SK-N-SH treated with all-trans-retinoic acid at 6 μM for 48 hours (cell line): Measurements from ENCODE around the gene DIP2A.

Experiments
- ATAC-seq: fragments of 200-7000 bp; cut with Tn5 transposase; 3 replicates; pipeline ENCODE4 v1.9.1; 2020; ENCODE audit warnings: mild to moderate bottlenecking, moderate library complexity
- ARNTL ChIP-seq: fragments of 450-650 bp; formaldehyde crosslinking; IDR thresholded peaks from 2 replicates; pipeline ENCODE4 v1.5.0; 2020; ENCODE audit warnings: low read depth, mild to moderate bottlenecking, moderate library complexity, borderline replicate concordance
- BACH2 ChIP-seq: fragments of 250-450 bp; sonication (Bioruptor Pico); IDR thresholded peaks from 2 replicates; pipeline ENCODE4 v1.9.0; 2021; ENCODE audit warnings: mild to moderate bottlenecking, borderline replicate concordance
- CREB5 ChIP-seq: fragments of 250-450 bp; sonication (Bioruptor Pico); IDR thresholded peaks from 2 replicates; pipeline ENCODE4 v1.5.1; 2020; ENCODE audit warnings: low read depth, mild to moderate bottlenecking, moderate library complexity
- CSDC2 ChIP-seq: fragments of 250-450 bp; sonication (Bioruptor Pico); IDR thresholded peaks from 2 replicates; pipeline ENCODE4 v1.5.0; 2020; ENCODE audit warnings: mild to moderate bottlenecking, moderate library complexity
- ESRRG ChIP-seq: fragments of 250-450 bp; sonication (Bioruptor Pico); IDR thresholded peaks from 2 replicates; pipeline ENCODE4 v1.6.1; 2021; ENCODE audit warnings: mild to moderate bottlenecking
- GLIS3 ChIP-seq: fragments of 250-450 bp; sonication (Bioruptor Pico); IDR thresholded peaks from 2 replicates; pipeline ENCODE4 v1.5.0; 2020; ENCODE audit warnings: mild to moderate bottlenecking, moderate library complexity
- ISL1 ChIP-seq: fragments of 250-450 bp; sonication (Bioruptor Pico); IDR thresholded peaks from 2 replicates; pipeline ENCODE4 v2.1.2; 2022; ENCODE audit warnings: mild to moderate bottlenecking, moderate library complexity
- OSR1 ChIP-seq: fragments of 250-450 bp; sonication (Bioruptor Pico); IDR thresholded peaks from 2 replicates; pipeline ENCODE4 v1.8.0; 2022; ENCODE audit warnings: moderate library complexity, mild to moderate bottlenecking, inconsistent platforms
- PATZ1 ChIP-seq: fragments of 250-450 bp; sonication (Bioruptor Pico); IDR thresholded peaks from 2 replicates; pipeline ENCODE4 v1.8.0; 2020; ENCODE audit warnings: mild to moderate bottlenecking, moderate library complexity, borderline replicate concordance
- PPARA ChIP-seq: fragments of 250-450 bp; sonication (Bioruptor Pico); IDR thresholded peaks from 2 replicates; pipeline ENCODE4 v1.5.0; 2020; ENCODE audit warnings: mild to moderate bottlenecking, borderline replicate concordance
- RARB ChIP-seq: fragments of 250-450 bp; sonication (Bioruptor Pico); IDR thresholded peaks from 2 replicates; pipeline ENCODE4 v1.8.0; 2021; ENCODE audit warnings: mild to moderate bottlenecking, moderate library complexity
- TCF4 ChIP-seq: fragments of 250-450 bp; sonication (Bioruptor Pico); IDR thresholded peaks from 2 replicates; pipeline ENCODE4 v1.8.0; 2021; ENCODE audit warnings: mild to moderate bottlenecking, moderate library complexity, borderline replicate concordance
- TOX ChIP-seq: fragments of 250-450 bp; sonication (Bioruptor Pico); IDR thresholded peaks from 2 replicates; pipeline ENCODE4 v1.8.0; 2021; ENCODE audit warnings: mild to moderate bottlenecking, moderate library complexity, borderline replicate concordance
- TSHZ2 ChIP-seq: fragments of 250-450 bp; sonication (Bioruptor Pico); IDR thresholded peaks from 2 replicates; pipeline ENCODE4 v1.5.0; 2020; ENCODE audit warnings: mild to moderate bottlenecking, moderate library complexity
- ZC3H10 ChIP-seq: fragments of 250-450 bp; sonication (Bioruptor Pico); IDR thresholded peaks from 2 replicates; pipeline ENCODE4 v1.5.1; 2021; ENCODE audit warnings: mild to moderate bottlenecking, moderate library complexity
- ZFP3 ChIP-seq: fragments of 250-450 bp; sonication (Bioruptor Pico); IDR thresholded peaks from 2 replicates; pipeline ENCODE4 v1.5.0; 2020; ENCODE audit warnings: mild to moderate bottlenecking, moderate library complexity
- ZFP30 ChIP-seq: fragments of 450-650 bp; formaldehyde crosslinking; IDR thresholded peaks from 2 replicates; pipeline ENCODE4 v1.5.0; 2022; ENCODE audit warnings: mild to moderate bottlenecking, moderate library complexity
- ZNF565 ChIP-seq: fragments of 450-650 bp; formaldehyde crosslinking; conservative IDR thresholded peaks from 2 replicates; pipeline ENCODE4 v1.5.0; 2020; ENCODE audit warnings: low read depth, mild to moderate bottlenecking, moderate library complexity
- ZNF70 ChIP-seq: fragments of 450-650 bp; formaldehyde crosslinking; IDR thresholded peaks from 2 replicates; pipeline ENCODE4 v1.5.0; 2020; ENCODE audit warnings: mild to moderate bottlenecking, moderate library complexity
- ZNF8 ChIP-seq: fragments of 450-650 bp; formaldehyde crosslinking; IDR thresholded peaks from 2 replicates; pipeline ENCODE4 v1.5.0; 2020; ENCODE audit warnings: mild to moderate bottlenecking, moderate library complexity
- TF ChIP-seq, protein P1 (sequence below): fragments of 250-450 bp; sonication (Bioruptor Pico); IDR thresholded peaks from 2 replicates; pipeline ENCODE4 v1.8.0; 2021; ENCODE audit warnings: low read depth, mild to moderate bottlenecking, moderate library complexity, borderline replicate concordance

Gene DIP2A

DNA sequence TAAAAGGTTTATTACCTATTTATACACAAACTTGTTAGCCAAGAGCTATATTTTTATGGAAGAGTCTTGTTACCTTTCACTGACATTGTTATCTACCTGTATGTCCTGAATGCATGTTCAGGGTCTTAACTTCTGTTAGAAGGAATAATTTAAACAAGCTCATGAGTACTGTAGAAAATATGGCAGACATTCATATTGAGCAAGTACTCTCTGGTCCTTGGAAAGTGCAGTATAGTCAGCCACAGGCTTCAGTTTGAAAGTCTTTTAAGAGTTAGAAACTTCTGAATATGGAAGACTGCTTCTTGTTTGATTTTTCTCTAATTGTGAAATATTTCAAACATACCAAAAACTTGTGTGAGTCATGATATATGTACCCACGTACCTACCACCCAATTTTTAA lies 16.6 kb downstream of the DIP2A start:
- no peak for ATAC-seq
- TF ChIP-seq RARB (CRISPR knock-in tag) (no peak), TCF4 (CRISPR knock-in tag) (no peak), TOX (no peak), ZNF70 (CRISPR knock-in tag) (no peak), BACH2 (CRISPR knock-in tag) (no peak), ISL1 (CRISPR knock-in tag) (no peak), CSDC2 (CRISPR knock-in tag) (no peak), OSR1 (CRISPR knock-in tag) (no peak), ZFP30 (CRISPR knock-in tag) (no peak), ESRRG (CRISPR knock-in tag) (no peak), PPARA (CRISPR knock-in tag) (no peak), ARNTL (no peak), PATZ1 (CRISPR knock-in tag) (no peak), ZC3H10 (CRISPR knock-in tag) (no peak), ZFP3 (no peak), ZNF565 (no peak)
- TF ChIP-seq, protein P1, sequence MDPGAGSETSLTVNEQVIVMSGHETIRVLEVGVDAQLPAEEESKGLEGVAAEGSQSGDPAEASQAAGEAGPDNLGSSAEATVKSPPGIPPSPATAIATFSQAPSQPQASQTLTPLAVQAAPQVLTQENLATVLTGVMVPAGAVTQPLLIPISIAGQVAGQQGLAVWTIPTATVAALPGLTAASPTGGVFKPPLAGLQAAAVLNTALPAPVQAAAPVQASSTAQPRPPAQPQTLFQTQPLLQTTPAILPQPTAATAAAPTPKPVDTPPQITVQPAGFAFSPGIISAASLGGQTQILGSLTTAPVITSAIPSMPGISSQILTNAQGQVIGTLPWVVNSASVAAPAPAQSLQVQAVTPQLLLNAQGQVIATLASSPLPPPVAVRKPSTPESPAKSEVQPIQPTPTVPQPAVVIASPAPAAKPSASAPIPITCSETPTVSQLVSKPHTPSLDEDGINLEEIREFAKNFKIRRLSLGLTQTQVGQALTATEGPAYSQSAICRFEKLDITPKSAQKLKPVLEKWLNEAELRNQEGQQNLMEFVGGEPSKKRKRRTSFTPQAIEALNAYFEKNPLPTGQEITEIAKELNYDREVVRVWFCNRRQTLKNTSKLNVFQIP (CRISPR knock-in tag) = no peak

- no peak for ATAC-seq
- no peak for TF ChIP-seq OSR1 (CRISPR knock-in tag)
- no peak for TF ChIP-seq GLIS3 (CRISPR knock-in tag)
- TF ChIP-seq ZNF70 (CRISPR knock-in tag) = no peak
- no peak for TF ChIP-seq RARB (CRISPR knock-in tag)
- no peak for TF ChIP-seq ZC3H10 (CRISPR knock-in tag)
- no peak for TF ChIP-seq TCF4 (CRISPR knock-in tag)
- TF ChIP-seq ZNF8 (CRISPR knock-in tag) = no peak
- TF ChIP-seq ARNTL = no peak
- no peak for TF ChIP-seq TSHZ2 (CRISPR knock-in tag)
- TF ChIP-seq ZFP3 = no peak
- TF ChIP-seq PATZ1 (CRISPR knock-in tag) = no peak
- no peak for TF ChIP-seq CSDC2 (CRISPR knock-in tag)
- no peak for TF ChIP-seq BACH2 (CRISPR knock-in tag)
Observed at GRCh38 chr21:46477765-46478164, 19.1 kb downstream of the DIP2A start.

DNA sequence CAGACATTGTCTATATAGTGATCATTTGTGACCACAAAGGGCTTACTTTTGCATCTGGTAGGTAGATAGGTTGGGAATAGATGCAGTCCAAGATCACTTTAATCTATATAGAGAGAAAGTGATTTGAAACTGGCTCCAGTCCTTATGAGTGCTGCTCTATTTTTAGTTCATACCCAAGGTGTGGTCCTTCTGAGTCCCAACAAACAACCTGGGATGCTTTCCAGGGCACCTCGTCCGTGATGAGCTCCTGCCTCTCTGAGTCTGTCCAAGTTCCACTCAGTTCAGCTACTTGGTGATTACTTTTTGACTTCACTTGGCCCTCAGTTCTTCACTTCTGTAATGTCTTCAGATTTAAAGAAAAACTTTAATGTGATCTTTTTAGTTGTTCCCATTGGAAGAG lies 20.2 kb downstream of the DIP2A start:
- TF ChIP-seq ZNF565 (no peak), CREB5 (CRISPR knock-in tag) (no peak), ISL1 (CRISPR knock-in tag) (no peak), ZNF8 (CRISPR knock-in tag) (no peak), TOX (no peak), PPARA (CRISPR knock-in tag) (no peak), TSHZ2 (CRISPR knock-in tag) (no peak), OSR1 (CRISPR knock-in tag) (no peak), ZNF70 (CRISPR knock-in tag) (no peak), ZFP3 (no peak), CSDC2 (CRISPR knock-in tag) (no peak), TCF4 (CRISPR knock-in tag) (no peak)
- TF ChIP-seq, all 23 proteins: peak for 0
- no peak for ATAC-seq
